ENCODE measurements around the gene POU6F1.
A peak's percentile ranks its signal among the peaks of the same experiment; 100 is the strongest.
"Not testable (repeated sequence)": the region's sequence is repeated elsewhere in the genome, so short reads cannot be mapped to it uniquely, and the experiment has no call there.

POU6F1 gene, protein sequence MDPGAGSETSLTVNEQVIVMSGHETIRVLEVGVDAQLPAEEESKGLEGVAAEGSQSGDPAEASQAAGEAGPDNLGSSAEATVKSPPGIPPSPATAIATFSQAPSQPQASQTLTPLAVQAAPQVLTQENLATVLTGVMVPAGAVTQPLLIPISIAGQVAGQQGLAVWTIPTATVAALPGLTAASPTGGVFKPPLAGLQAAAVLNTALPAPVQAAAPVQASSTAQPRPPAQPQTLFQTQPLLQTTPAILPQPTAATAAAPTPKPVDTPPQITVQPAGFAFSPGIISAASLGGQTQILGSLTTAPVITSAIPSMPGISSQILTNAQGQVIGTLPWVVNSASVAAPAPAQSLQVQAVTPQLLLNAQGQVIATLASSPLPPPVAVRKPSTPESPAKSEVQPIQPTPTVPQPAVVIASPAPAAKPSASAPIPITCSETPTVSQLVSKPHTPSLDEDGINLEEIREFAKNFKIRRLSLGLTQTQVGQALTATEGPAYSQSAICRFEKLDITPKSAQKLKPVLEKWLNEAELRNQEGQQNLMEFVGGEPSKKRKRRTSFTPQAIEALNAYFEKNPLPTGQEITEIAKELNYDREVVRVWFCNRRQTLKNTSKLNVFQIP

DNA sequence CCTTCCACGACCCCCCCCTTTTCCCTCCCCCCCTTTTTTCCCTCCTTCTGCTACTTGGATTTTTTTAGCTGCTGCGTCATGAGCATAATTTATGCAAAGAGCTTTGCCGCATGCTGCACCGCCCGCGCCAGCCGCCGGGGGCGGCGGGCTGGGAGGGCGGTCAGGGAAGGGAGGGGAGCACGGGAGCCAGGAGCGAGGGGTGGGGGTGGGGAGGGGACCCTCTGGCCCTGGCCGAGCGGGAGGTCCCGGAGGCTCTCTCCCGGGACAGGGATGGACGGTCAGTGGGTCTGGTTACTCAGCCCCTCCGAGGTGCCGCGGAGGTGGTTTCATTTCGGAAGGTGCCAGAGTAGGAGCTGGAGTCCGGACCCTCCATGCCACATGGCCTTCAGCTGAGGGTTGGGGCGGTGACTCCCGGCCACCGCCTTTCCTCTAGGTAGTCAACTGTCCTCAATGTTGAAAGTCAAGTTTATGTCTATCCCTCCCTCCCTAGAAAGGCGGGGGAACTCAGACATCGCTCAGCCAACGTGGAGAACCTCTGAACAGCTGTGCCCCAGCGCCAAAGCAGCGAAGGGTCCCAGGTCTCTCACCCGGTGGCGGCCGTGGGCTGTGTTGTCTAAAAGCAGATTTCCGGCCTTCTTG, at the start of gene POU6F1:
TSS of gene POU6F1 (minus strand) at position 95 of the 639 bp plus-strand sequence. CDS start 11,226 bp downstream, outside the sequence.
- DNase-seq: peak; percentile 52

DNA sequence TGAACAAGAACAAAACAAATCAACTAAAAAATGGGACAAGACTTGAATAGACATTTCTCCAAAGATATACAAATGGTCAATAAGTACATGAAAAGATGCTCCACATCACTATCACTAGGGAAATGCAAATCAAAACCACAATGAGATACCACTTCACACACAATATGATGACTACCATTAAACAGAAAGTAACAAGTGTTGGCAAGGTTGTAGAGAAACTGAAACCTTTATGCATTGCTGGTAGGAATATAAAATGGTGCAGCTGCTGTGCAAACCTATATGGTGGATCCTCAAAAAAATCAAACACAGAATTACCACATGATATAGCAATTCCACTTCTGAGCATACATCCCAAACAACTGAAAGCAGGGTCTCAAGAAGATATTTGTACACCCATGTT, 47.2 kb upstream of the POU6F1 start:
- DNase-seq: no peak

DNA sequence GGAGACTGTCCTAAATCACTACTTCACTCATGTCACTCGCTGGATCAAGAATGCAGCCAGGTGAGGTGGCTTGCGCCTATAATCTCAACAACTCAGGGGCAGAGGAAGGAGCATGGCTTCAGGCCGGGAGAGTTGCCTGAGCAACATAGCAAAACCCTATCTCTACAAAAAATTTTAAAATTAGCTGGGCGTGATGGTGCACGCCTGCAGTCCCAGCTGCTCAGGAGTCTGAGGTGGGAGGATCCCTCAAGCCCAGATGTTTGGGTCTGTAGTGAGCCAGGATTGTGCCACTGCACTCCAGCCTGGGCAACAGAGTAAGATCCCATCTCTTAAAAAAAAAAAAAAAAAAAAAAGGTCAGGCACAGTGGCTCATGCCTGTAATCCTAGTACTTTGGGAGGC, 46.4 kb upstream of the POU6F1 start:
- no peak for DNase-seq

DNA sequence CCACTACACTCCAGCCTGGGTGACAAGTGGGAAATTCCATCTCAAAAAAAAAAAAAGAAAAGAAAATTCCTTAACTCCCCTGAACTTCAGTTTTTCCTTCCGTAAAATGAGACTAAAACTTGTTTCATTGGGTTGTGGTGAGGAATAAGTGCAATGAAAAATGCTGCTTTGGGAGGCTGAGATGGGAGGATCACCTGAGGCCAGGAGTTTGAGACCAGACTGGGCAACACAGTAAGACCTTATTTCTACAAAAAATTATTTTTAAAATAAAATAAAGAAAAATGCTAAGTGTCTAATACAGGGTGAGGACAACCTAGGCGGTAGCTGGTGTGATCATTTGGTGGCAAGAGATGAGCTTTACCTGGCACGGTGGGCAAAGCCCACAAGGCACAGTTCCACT, 45.5 kb upstream of the POU6F1 start:
- no peak for DNase-seq

DNA sequence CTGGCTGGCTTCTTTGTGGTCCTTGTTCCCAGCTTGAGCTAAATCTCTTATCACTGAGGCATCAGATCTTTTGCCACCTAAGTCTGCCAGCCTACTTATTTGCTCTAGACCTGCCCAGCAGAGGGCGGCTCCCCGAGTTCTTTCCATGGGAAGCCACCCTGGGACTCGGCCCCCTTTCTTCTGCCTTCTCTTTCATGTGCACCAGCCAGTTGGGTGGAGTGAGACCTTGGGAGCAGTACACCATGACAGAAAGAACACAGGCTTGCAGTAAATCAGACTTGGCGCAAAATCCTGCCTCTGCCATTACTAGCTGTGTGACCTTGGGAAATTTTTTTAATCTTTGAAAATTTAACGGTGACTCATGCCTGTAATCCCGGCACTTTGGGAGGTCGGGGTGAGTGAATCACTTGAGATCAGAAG, 44.9 kb upstream of the POU6F1 start:
- DNase-seq: no peak

DNA sequence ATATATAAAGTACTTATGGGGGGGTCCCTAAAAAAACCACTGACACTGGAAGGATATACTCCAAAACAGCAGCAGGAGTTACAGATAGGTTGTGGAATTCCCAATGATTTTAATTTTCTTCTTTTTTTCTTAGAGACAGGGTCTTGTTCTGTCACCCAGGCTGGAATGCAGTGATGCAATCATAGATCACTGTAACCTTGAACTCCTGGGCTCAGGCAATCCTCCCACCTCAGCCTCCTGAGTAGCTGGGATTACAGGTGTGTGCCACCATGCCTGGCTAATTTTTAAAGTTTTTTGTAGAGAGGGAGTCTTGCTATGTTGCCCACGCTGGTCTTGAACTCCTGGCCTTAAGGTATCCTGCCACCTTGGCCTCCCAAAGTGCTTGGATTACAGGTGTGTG, 41.7 kb upstream of the POU6F1 start:
- DNase-seq: not testable (repeated sequence)

DNA sequence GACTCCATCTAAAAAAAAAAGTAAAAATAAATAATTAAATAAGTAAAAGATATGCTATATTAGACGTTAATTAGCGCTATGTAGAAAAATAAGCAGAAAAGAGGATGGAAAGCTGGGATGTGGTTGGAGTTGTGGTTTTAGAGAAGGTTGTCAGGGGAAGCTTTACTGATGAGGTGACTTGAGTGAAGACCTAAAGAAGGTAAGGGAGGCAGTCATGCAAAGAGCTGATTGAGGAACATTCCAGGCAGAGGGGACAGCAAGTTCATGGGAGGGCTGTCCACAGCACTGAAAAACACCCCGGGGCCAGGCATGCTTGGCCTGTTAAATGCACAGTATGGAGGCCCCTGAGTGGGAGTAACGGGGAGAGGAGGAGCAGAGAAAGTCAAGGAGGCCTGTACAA, 36.7 kb upstream of the POU6F1 start:
- DNase-seq: no peak

DNA sequence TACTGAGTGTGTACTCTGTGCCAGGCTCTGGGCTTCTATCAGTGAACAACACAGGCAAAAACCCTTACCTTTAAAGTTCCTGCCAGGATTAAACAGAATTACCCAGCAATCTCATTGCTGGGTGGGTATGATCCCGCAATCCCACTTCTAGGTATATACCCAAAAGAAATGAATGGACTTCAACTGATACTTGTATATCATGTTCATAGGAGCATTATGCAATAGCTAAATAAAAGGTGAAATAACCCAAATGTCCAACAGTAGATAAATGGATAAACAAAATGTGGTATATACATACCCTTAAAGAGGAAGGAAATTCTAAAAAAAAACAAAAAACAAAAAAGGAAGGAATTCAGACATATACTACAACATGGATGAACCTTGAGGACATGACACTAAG, 35.4 kb upstream of the POU6F1 start:
- DNase-seq: no peak

DNA sequence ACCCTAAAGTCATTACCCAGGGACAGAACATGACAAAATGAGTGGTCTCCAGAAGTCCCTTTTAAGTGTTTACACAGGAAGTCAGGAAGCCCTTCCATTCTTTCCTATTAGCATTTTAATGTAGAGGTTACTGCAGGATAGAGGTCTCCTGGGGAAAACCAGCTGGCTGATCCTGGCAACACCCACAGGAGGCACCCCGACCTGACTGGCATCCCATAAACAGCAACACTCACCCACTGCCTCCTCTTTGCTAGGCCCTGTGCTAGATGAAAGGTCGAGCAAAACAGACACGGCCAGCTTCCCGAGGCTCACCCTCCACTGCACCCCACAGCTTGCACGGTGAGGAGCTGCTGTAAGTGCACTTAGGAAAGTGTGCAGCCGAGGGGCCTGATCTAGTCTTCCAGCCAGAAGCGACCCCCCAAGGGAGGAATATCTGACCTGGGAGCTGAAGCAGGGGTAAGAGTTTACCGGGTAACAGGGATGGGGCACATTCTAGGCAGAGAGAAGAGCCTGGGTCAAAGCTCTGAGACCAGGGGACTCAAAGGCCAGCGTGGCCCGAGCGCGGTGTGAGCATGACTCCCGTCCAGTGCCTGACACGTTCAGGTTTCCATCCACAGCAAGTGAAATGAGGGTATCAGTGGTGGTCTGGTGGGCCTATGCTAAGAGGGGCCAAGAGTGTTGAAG, 29.8 kb upstream of the POU6F1 start:
- no peak for DNase-seq

DNA sequence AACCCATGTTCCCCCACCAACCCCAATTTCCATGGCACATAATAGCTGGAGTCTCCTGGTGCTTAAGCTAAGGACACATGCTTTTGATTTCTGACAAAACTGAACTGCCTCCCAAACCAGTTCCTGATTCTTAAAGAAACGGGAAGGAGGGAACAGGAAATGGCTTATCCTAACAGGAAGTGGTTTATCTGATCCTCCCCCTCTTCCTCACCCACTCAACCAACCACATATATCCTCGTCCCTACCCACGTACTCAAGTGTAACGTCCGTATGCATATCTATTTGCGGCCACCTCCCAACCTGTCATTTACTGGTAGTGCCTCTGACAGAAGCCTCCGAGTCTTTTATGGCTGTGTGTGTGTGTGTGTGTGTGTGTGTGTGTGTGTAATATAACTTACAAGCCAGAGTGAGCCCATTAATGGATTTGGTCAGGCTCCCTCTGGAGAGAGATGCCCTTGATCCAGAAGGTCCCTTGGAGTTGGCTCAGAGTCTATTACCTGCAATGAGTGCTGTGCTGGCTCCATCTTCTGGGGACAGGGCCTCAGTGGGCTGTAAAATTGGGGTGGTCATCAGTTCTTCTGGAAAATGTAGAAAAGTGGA, 28.5 kb upstream of the POU6F1 start:
- no peak for DNase-seq

DNA sequence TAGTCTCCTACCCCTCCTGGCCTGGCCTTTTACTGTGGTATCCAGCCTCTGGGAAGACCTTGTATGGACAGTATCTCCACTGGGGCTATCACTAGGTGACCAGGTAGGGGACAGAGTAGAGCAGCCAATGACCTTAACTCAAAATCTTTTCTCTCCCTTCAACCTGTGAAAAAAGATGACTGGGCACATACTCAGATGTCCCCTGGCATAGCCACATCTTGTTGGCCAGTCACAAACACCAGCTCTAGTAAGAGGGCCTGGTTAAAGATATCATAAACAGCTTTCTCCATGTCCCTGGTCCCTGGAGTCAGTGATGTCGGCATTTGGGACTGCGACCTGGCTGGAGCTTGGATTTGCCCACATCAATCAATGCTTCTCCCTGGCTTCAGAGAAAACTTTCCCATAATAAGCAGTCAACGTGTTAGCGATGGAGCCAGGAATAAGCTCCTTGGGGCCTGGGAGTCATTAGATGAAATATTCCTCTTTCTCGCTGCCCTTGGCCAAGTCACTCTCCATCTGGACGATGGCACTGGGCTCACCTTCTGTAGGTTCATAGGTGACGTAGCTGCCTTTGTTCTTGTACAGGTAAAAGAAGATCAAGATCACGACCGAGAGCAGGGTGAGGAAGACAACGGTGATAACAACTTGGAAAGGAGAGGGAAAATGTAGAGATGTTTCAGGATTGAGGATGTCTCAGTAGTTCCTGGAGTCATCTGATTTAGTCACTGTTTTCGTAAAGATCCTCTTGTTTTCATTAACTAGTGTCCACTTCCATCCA, 27.8 kb upstream of the POU6F1 start:
- no peak for DNase-seq

DNA sequence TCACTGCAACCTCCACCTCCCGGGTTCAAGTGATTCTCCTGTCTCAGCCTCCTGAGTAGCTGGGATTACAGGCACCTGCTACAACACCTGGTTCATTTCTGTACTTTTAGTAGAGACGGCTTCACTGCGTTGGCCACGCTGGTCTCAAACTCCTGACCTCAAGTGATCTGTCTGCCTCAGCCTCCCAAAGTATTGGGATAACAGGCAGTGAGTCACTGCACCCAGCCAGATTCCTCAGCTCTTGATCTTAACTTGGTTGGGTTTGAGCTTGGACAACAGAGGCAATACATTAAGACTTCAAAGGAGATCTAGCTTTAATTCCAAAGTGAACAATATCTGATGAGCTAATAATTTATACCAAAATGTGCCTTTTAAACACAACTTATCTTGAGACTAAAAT, 26.4 kb upstream of the POU6F1 start:
- DNase-seq: no peak

DNA sequence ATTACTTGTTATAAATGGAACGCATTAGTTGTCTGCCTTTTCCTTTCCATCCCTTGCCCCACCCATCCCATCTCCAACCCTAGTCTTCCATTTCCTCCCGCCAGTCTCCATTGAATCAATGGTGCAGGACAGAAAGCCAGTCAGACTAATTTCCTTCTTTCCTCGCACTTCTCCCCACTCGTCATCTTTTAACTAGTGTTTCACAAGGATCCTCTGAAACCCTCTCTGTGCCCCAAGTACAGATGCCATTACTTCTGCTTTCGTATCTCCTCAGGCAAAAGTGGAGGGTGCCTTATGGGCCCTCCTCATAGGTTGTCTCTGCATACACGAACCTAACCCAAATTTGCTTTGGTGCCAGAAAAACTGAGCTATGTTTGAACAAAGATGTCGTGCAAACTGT, 25.0 kb upstream of the POU6F1 start:
- no peak for DNase-seq

DNA sequence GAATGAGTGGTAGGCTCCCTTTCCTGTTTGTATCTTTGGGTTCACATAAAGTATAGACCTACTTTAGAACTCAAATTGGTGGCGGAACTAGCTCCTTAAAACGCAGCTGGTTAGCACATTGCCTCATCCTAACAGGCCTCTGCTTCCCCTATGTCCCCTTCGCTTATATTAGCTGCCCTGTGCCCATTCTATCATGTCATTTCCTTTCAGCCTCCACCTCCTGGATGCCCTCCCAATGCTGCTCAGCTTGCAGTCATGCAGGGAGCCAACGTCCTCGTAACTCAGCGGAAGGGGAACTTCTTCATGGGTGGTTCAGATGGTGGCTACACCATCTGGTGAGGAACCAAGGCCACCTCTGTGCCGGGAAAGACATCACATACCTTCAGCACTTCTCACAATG, 24.3 kb upstream of the POU6F1 start:
- no peak for DNase-seq

DNA sequence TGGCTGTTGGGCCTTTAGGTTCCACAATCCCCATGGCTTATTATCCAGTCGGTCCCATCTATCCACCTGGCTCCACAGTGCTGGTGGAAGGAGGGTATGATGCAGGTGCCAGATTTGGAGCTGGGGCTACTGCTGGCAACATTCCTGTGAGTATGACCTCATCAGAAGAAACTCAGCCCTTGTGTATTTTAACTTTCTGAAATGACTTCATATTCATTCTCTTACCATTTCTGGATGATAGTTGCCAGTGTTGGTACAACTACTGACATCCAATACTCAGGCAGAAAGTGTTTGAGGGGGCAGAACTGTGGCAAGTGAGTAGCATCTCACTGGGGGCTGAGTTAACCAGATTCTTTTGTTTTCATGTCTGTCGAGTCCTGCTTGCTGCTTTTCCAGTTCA, 23.1 kb upstream of the POU6F1 start:
- DNase-seq: no peak

DNA sequence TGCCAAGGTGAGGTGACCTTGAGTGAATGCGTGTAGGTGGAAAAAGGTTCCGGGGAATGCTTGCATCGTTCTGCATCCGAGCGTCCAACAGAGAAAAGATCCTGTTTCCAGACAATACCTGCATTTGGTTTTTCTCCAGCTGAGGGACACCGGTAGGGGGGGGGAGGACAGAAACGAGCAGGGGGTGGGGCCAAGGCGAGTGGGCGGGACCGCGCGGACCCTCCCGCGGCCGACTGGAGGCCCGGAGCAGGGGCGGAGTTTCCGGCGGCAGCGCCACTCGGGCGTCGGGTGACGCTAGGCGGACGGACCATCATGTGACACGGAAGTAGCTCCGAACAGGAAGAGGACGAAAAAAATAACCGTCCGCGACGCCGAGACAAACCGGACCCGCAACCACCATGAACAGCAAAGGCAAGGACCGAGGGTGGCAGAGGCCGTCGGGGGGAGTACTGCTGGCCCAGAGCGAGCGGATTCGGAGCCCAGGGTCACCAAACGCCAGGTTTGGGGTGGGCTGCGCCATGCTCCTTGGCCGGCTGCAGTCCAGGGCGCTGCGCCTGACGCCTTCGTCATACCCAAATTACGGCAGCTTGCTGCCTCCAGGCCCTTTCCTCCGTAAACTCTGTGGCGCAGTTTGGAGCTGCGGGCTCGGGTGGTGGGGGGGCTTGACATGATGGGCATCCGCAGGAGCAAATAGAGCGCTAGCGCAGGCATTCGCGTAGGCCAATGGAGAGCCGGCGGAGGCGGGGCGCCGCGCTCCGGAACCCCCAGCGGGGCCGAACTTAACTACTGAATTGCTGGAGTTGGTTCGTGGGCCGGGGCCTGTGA, 20.9 kb upstream of the POU6F1 start, which contains the start of gene DAZAP2:
TSS of gene DAZAP2 (plus strand) at position 317 of the 825 bp plus-strand sequence. CDS start at position 399, 82 bp downstream.
- DNase-seq: peak; percentile 79

DNA sequence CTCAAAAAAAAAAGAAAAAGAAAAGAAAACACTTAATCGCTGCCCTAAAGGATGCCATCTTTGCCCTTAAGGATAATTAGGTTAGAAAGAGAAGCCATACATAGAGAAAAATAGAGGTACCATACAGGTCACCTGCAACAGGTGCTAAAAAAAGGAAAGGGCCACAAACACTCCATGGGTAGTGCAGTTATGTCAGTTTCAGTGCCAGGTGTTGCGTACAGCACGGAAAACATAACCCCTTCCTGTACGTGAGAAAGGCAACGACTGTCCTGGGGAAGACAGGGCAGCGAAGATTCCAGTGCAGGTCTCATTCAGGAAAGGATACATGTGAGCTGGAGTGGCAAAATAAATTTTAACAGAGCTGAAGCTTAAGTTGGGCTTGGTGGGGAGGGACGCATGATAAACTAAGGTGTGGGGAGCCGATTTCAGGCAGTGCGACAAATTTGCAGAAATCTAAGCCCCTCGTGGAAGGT, 20.2 kb upstream of the POU6F1 start:
- DNase-seq: no peak

DNA sequence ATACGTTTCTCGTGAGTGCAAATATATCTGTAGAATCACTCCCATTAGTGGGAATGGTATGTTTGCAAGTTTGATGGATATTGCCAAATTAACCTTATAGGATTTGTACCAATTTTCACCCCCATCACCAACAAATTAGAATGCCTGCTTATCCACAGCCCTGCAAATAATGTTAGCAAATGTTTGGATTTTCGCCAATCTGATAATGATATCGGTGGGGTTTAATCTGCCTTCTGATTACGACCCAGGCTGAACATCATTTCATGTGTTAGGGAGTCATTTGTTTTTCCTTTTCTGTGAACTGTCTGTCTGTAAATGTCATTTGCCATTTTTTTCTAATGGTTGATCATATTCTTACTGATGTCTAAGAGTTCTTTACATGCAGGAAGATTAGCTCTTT, 16.7 kb upstream of the POU6F1 start:
- no peak for DNase-seq

DNA sequence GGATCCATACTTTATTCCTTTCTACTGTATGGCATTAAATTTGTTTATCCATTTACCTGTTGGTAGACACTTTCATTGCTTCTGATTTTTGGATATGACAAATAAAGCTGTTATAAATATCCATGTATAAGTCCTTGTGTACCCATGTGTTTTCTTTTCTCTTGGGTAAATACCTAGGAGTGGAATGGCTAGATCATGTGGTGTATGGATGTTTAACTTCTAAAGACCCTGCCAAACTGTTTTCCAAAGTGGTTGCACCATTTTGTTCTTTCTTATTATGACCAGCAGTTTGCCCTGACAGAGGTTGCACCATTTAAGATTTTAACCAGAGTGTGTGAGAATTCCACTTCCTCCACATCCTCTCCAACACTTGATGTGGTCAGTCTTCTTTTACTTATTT, 14.8 kb upstream of the POU6F1 start:
- no peak for DNase-seq

DNA sequence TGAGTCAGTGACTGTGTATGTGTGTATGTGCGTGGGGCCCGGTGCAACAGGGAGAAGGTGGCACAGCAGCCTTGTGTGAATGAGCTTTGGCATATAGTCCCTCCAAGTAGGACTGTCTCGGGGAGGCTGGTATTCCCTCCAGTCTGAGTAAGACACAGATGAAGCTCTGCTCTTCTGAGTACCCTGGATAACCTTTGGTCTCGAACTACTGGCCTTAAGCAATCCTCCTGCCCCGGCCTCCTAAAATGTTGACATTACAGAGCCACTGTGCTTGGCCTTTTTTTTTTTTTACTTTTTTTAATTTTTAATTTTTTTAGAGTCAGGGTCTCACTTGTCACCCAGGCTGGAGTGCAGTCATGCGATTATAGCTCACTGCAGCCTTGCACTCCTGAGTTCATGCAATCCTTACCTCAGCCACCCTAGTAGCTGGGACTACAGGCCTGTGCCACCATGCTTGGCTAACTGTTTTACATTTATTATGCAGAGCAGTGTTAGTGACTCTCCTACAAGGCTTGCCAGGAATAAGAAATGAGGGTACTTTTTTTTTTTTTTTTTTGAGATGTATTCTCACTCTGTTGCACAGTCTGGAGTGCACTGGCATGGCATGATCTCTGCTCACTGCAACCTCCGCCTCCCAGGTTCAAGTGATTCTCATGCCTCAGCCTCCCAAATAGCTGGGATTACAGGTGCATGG, 11.4 kb upstream of the POU6F1 start:
- DNase-seq: no peak

Data from NCI-H446 treated with DMSO at 0.1 percent for 48 hours (cell line).